ENCODE measurements around the gene KCNT2. TPM values are rescaled to one million over a fixed set of nuclear protein-coding genes. Genes with fewer than 3 reads are reported as not detected.

The KCNT2 gene
- total and polyA plus RNA-seq, 10 of the 15 experiments (the other 5 are each of a cell fraction or from before 2014, with no cell fraction given): not detected

- TF ChIP-seq ZBTB4 (CRISPR knock-in tag; IDR thresholded peaks at IDR 0.05) (no peak), MTA2 (IDR thresholded peaks at IDR 0.05; ENCODE audit: low read depth) (no peak), ZZZ3 (IDR thresholded peaks at IDR 0.05; ENCODE audit: control insufficient read depth, insufficient read length, low read depth) (no peak), POLR2AphosphoS2 (IDR thresholded peaks at IDR 0.05; ENCODE audit: low read depth, low read length) (no peak), ZNF24 (IDR thresholded peaks at IDR 0.05) (no peak)
These were observed 200.7 kb downstream of the KCNT2 start (continued) for GRCh38 chr1:196407358-196408051.

- BruUV-seq (replicated peaks): no TSS peak
- 0% methylated on average over 2 of the region's 2 CpGs for WGBS (ENCODE audit: insufficient coverage, insufficient replicate concordance, low lambda C conversion rate, missing lambda C conversion rate)
- DNase-seq (ENCODE audit: low read depth, low spot score) (no peak), FAIRE-seq (no peak), ATAC-seq (no peak)
- H4K20me1 ChIP-seq (ENCODE audit: control insufficient read depth, insufficient read depth): no peaks in the 10 kb centered on the region
- no peaks in the 10 kb centered on the region for H3K36me3 ChIP-seq (ENCODE audit: control insufficient read depth in 2 of 2, insufficient read depth in 2 of 2, low read length in 1 of 2)
- H3K9ac ChIP-seq (ENCODE audit: control insufficient read depth, insufficient read depth, low read length): no peak overlapping the region
- H3K4me2 ChIP-seq (ENCODE audit: control insufficient read depth, insufficient read depth): no peak overlapping the region
- TF ChIP-seq ZNF622 (IDR thresholded peaks at IDR 0.05) (no peak), ZBTB4 (CRISPR knock-in tag; IDR thresholded peaks at IDR 0.05) (no peak), RB1 (IDR thresholded peaks at IDR 0.05; ENCODE audit: borderline replicate concordance) (no peak), NRF1 (conservative IDR thresholded peaks at IDR 0.05; ENCODE audit: low read depth, low read length) (no peak), IKZF2 (IDR thresholded peaks at IDR 0.05) (no peak), TAF1 (IDR thresholded peaks at IDR 0.05; ENCODE audit: borderline replicate concordance, low read depth, low read length) (no peak)
- no peaks in the 10 kb centered on the region for H3K9me3 ChIP-seq (replicated peaks; ENCODE audit: control insufficient read depth, insufficient read depth, low read length)
- SMC1A ChIA-PET (ENCODE audit: uncharacterized antibody, unreplicated experiment): no interaction called here
- CTCF ChIA-PET: no interaction called here
- intact Hi-C loops (cut with micrococcal nuclease; ENCODE audit: unreplicated experiment) (loop anchor here (5.0 kb wide), 1 partner anchor 329 kb away; no protein-coding TSS in a partner anchor), in situ Hi-C loops (cut with MboI) (no loop called here)
- H3K4me3 ChIP-seq: no peak overlapping the region
- H3K79me2 ChIP-seq (ENCODE audit: control insufficient read depth, insufficient read depth, low read length): no peaks in the 10 kb centered on the region
- no peak overlapping the region for H2AFZ ChIP-seq (ENCODE audit: control insufficient read depth, low read depth, low read length)
- H3K4me1 ChIP-seq (ENCODE audit: control insufficient read depth, insufficient read depth, low read length): no peaks in the 10 kb centered on the region
- RAD21 ChIA-PET (ENCODE audit: unreplicated experiment): no interaction called here
- POLR2A ChIA-PET: no interaction called here
- H3K27me3 ChIP-seq (replicated peaks in 1 of 2; ENCODE audit: control insufficient read depth in 2 of 2, insufficient read depth in 2 of 2, low read length in 1 of 2): no peaks in the 10 kb centered on the region
- H3K27ac ChIP-seq (ENCODE audit: control insufficient read depth, insufficient read depth): no peak overlapping the region
These were observed 202.4 kb downstream of the KCNT2 start for GRCh38 chr1:196405839-196406238.

Data from GM12878 (cell line).